Measurements from ENCODE around the gene OR5M3.

OR5M3 gene

GRCh38 chr11:56473252-56473651, at the start of gene OR5M3:
OR5M3 (minus strand) TSS chr11:56473352; CDS start chr11:56470497, 2,855 bp downstream.
- DNase-seq, result no peak

GRCh38 chr11:56522008-56522407, 48.9 kb upstream of the OR5M3 start:
- no peak for DNase-seq

GRCh38 chr11:56513280-56513679, 40.1 kb upstream of the OR5M3 start:
- DNase-seq, result no peak

- DNase-seq, result no peak
Measured at GRCh38 chr11:56509439-56509838, 36.3 kb upstream of the OR5M3 start.

GRCh38 chr11:56497010-56497409, 23.9 kb upstream of the OR5M3 start:
- no peak for DNase-seq

GRCh38 chr11:56495117-56495516, 22.0 kb upstream of the OR5M3 start:
- no peak for DNase-seq

- DNase-seq, result no peak
Measured at GRCh38 chr11:56491270-56491669, 18.1 kb upstream of the OR5M3 start, which contains the start of gene OR5M8. OR5M8 (minus strand) TSS chr11:56491370; CDS start chr11:56491370, 0 bp downstream.

GRCh38 chr11:56486801-56487200, 13.6 kb upstream of the OR5M3 start:
- no peak for DNase-seq

- no peak for DNase-seq
Measured at GRCh38 chr11:56474729-56475235, 1.6 kb upstream of the OR5M3 start.

- DNase-seq, result no peak
Measured at GRCh38 chr11:56457076-56457475, 16.1 kb downstream of the OR5M3 start.

- no peak for DNase-seq
Measured at GRCh38 chr11:56453521-56453920, 19.6 kb downstream of the OR5M3 start.
